A673 (cell line): ENCODE measurements around the gene SCTR. TPM values are rescaled to one million over a fixed set of nuclear protein-coding genes. Genes with fewer than 3 reads are reported as not detected.

ENCODE experiments used
- BruUV-seq: library from RNA; stranded (reverse); fragments of 400-500 nt; replicated peaks from 2 replicates; lab custom pipeline; 2021; lab: Mats Ljungman, UMichigan
- CTCF ChIA-PET: fragments of 300-600 bp; sonication (Branson Sonifier 250); formaldehyde crosslinking; loops from one replicate; lab custom pipeline; 2022; ENCODE audit warnings: antibody characterized with exemption; lab: Charles Lee
- POLR2A ChIA-PET: fragments of 300-600 bp; sonication (Branson Sonifier 250); formaldehyde crosslinking; loops from one replicate; lab custom pipeline; 2022; ENCODE audit warnings: antibody characterized with exemption; ENCODE audit not compliant: low non-redundant PET; lab: Charles Lee
- DNase-seq: peaks from one replicate; pipeline ENCODE4 v3.0.0-alpha.2; 2015; ENCODE audit warnings: low spot score
- H3K27ac ChIP-seq: fragments of 200-600 bp; sonication (generic); 2 replicates; pipeline ENCODE4 v1.5.1; 2016; ENCODE audit warnings: mixed run types, low read depth, mild to moderate bottlenecking, mixed read lengths, antibody characterized with exemption, low read length; ENCODE audit not compliant: poor library complexity, severe bottlenecking
- H3K27me3 ChIP-seq: fragments of 200-600 bp; sonication (generic); replicated peaks from 2 replicates; pipeline ENCODE4 v1.6.1; 2017; ENCODE audit warnings: mixed run types, low read depth, mild to moderate bottlenecking, mixed read lengths, antibody characterized with exemption, low read length; ENCODE audit not compliant: insufficient read depth, poor library complexity
- H3K36me3 ChIP-seq: fragments of 200-600 bp; sonication (generic); 2 replicates; pipeline ENCODE4 v1.6.1; 2016; ENCODE audit warnings: mixed run types, mild to moderate bottlenecking, mixed read lengths, antibody characterized with exemption, low read length; ENCODE audit not compliant: insufficient read depth, poor library complexity, severe bottlenecking
- H3K4me1 ChIP-seq: fragments of 200-600 bp; sonication (generic); 2 replicates; pipeline ENCODE4 v1.6.1; 2017; ENCODE audit warnings: mixed run types, mild to moderate bottlenecking, mixed read lengths, antibody characterized with exemption, low read length; ENCODE audit not compliant: insufficient read depth, poor library complexity, severe bottlenecking
- H3K4me3 ChIP-seq: fragments of 200-600 bp; sonication (generic); 2 replicates; pipeline ENCODE4 v1.5.1; 2016; ENCODE audit warnings: low read depth, mixed run types, mild to moderate bottlenecking, mixed read lengths, low read length; ENCODE audit not compliant: poor library complexity, severe bottlenecking
- H3K9me3 ChIP-seq: fragments of 200-600 bp; sonication (generic); 2 replicates; pipeline ENCODE4 v1.6.1; 2016; ENCODE audit warnings: mixed run types, low read depth, mild to moderate bottlenecking, mixed read lengths, antibody characterized with exemption, low read length; ENCODE audit not compliant: poor library complexity, severe bottlenecking
- EZH2 ChIP-seq: fragments of 200-600 bp; sonication (generic); IDR thresholded peaks from 2 replicates; pipeline ENCODE4 v1.6.1; 2017; ENCODE audit warnings: borderline replicate concordance, low read depth, mild to moderate bottlenecking, mixed read lengths, antibody characterized with exemption, low read length; ENCODE audit not compliant: poor library complexity, severe bottlenecking
- intact Hi-C: fragments of 100-400 bp; cut with micrococcal nuclease; formaldehyde crosslinking; loops from one replicate; pipeline ENCODE4 v1.10.0; 2022; ENCODE audit not compliant: unreplicated experiment
- total RNA-seq: library from RNA; stranded (reverse); gene quantifications from 2 replicates; pipeline ENCODE4 v1.2.3, GENCODE V29; 2021
- TF ChIP-seq, protein P1 (sequence below): fragments of 300-800, 200-600 bp; sonication (generic); conservative IDR thresholded peaks from 2 replicates; pipeline ENCODE4 v1.5.1; 2017; ENCODE audit warnings: low read depth, mild to moderate bottlenecking, antibody characterized with exemption, low read length, moderate library complexity, mixed read lengths

The SCTR gene
- total RNA-seq, 1 experiment from 2014 or later, result not detected

GRCh38 chr2:119463990-119464389, 60.3 kb downstream of the SCTR start:
- POLR2A ChIA-PET, result no interaction called here
- no peaks in the 10 kb centered on the region for H3K36me3 ChIP-seq
- DNase-seq, result no peak
- CTCF ChIA-PET, result no interaction called here
- no peaks in the 10 kb centered on the region for H3K9me3 ChIP-seq
- no TSS peak for BruUV-seq
- no peak overlapping the region for H3K27ac ChIP-seq
- H3K27me3 ChIP-seq, result no peaks in the 10 kb centered on the region
- intact Hi-C loops, result no loop called here
- H3K4me1 ChIP-seq, result peaks cover 9% of the 10 kb centered on the region
- TF ChIP-seq, protein P1, sequence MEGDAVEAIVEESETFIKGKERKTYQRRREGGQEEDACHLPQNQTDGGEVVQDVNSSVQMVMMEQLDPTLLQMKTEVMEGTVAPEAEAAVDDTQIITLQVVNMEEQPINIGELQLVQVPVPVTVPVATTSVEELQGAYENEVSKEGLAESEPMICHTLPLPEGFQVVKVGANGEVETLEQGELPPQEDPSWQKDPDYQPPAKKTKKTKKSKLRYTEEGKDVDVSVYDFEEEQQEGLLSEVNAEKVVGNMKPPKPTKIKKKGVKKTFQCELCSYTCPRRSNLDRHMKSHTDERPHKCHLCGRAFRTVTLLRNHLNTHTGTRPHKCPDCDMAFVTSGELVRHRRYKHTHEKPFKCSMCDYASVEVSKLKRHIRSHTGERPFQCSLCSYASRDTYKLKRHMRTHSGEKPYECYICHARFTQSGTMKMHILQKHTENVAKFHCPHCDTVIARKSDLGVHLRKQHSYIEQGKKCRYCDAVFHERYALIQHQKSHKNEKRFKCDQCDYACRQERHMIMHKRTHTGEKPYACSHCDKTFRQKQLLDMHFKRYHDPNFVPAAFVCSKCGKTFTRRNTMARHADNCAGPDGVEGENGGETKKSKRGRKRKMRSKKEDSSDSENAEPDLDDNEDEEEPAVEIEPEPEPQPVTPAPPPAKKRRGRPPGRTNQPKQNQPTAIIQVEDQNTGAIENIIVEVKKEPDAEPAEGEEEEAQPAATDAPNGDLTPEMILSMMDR, result no peak
- H3K4me3 ChIP-seq, result no peak overlapping the region

- no TSS peak for BruUV-seq
- ChIA-PET CTCF (no interaction called here), POLR2A (no interaction called here)
- no peaks in the 10 kb centered on the region for H3K27me3 ChIP-seq
- no peak overlapping the region for H3K4me3 ChIP-seq
- H3K4me1 ChIP-seq, result peaks cover 9% of the 10 kb centered on the region
- no peaks in the 10 kb centered on the region for H3K36me3 ChIP-seq
- no peaks in the 10 kb centered on the region for H3K9me3 ChIP-seq
- TF ChIP-seq EZH2, result no peak
- TF ChIP-seq, protein P1, result no peak
- no peak for DNase-seq
- intact Hi-C loops, result no loop called here
- no peak overlapping the region for H3K27ac ChIP-seq
These were observed 61.1 kb downstream of the SCTR start for GRCh38 chr2:119463136-119463535.

- Histone ChIP-seq H3K4me1 (peaks cover 9% of the 10 kb centered on the region), H3K27me3 (no peaks in the 10 kb centered on the region), H3K9me3 (no peaks in the 10 kb centered on the region), H3K36me3 (no peaks in the 10 kb centered on the region), H3K27ac (no peak overlapping the region), H3K4me3 (no peak overlapping the region)
- intact Hi-C loops, result no loop called here
- TF ChIP-seq, protein P1, result no peak
- TF ChIP-seq EZH2, result no peak
- DNase-seq, result no peak
- no TSS peak for BruUV-seq
- CTCF ChIA-PET, result no interaction called here
- POLR2A ChIA-PET, result no interaction called here
These were observed 61.7 kb downstream of the SCTR start for GRCh38 chr2:119462574-119462973.
